GM12873 (cell line): ENCODE data around the gene SAMD14.

ENCODE experiments used
- TF ChIP-seq, protein P1 (sequence below): IDR thresholded peaks from 2 replicates; pipeline ENCODE4 v1.5.1; 2012; ENCODE audit warnings: low read depth, mild to moderate bottlenecking, moderate library complexity, low read length, control low read depth; ENCODE audit not compliant: insufficient read depth; ENCODE audit errors: missing control alignments

SAMD14 gene

GRCh38 chr17:50064253-50065001, 65.5 kb downstream of the SAMD14 start:
- TF ChIP-seq, protein P1, sequence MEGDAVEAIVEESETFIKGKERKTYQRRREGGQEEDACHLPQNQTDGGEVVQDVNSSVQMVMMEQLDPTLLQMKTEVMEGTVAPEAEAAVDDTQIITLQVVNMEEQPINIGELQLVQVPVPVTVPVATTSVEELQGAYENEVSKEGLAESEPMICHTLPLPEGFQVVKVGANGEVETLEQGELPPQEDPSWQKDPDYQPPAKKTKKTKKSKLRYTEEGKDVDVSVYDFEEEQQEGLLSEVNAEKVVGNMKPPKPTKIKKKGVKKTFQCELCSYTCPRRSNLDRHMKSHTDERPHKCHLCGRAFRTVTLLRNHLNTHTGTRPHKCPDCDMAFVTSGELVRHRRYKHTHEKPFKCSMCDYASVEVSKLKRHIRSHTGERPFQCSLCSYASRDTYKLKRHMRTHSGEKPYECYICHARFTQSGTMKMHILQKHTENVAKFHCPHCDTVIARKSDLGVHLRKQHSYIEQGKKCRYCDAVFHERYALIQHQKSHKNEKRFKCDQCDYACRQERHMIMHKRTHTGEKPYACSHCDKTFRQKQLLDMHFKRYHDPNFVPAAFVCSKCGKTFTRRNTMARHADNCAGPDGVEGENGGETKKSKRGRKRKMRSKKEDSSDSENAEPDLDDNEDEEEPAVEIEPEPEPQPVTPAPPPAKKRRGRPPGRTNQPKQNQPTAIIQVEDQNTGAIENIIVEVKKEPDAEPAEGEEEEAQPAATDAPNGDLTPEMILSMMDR: no peak

GRCh38 chr17:50063561-50064252, 66.3 kb downstream of the SAMD14 start:
- TF ChIP-seq, protein P1: no peak

DNA sequence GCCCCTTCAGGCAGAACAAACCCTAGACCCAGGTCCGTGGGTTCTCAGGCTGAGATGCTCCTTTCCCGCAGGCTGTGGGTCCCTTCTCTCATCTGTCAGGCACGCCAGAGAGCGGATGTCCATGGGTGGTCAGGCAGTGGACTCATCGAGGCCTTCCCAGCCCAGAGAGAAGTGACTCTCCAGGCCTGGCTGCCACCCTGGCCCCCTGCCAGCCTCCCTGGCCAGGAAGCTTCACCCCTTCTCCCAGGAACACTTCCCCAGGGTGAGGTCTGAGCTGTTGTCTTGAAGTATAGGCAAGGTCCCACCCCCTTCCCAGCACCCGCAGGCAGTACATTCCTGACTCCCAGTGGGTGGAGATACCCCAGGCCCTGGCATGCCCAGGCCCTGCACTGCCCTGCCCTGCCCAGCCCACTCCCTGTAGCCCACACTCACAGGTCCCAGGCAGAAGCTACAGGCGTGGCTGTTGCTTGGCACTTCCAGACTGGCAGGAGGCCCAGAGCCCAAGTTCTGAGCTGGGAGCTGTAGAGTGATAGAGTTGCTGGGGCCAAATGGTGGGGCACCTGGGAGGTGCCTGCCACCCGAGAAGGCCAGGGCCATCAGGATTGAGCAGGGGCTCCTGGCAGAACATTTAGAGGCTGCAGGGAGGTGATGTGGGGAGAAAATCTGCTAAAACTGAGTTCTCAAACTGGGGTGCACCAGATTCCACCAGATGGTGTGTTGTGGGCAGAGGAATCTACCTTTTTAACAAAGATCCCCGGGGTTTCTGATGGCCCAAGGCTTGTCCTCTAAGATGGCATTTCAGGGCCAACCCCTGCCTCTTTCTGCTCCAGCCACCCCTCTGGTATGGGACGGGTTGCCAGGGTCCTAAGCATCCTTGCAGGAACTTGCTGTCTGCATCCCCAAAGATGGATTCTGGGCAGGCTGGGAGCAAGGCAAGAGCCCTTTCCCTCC, 67.4 kb downstream of the SAMD14 start:
- TF ChIP-seq, protein P1: no peak

DNA sequence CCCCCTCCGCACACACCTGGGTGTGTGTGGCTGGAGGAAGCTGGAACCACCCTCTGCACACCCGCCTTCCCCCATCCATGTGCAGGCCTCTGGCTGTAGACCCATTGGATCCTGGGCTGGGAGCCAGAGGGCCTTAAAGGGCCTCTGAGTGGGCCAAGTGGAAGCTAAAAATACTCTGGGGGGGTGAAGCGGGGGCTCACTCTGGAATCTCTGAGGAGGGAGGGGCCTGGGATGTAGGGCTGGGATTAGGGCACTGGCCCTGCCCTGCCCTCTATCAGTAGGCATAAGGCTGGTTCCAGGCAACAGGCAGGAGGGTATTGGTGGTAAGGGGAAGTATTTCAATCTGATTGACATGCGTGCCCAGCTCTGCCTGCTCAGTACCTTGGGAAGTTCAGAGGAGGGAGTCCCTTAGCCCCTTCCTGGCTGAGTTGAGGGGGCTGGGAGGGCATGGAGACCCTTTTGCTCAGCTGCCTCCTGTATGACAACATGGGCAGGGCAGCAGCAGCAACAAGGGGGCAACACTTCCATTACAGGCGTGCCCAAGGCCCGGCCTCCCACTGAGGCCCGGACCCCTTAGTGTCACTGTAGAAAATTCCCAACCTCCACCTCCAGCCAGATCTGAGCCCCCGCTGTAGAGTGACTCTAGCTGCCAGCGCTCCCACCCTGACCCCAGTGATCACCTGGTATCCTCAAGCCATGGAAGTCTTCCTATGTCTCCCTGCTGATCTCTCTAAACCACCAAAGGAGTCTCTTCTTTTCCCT, 68.8 kb downstream of the SAMD14 start:
- TF ChIP-seq, protein P1: no peak
